Glutamatergic neuron (in vitro differentiated cells): ENCODE measurements around the gene PYY. TPM values are rescaled to one million over a fixed set of nuclear protein-coding genes. Genes with fewer than 3 reads are reported as not detected.

Experiments
- DNase-seq: peaks from one replicate; pipeline ENCODE4 v3.0.0; 2022
- H3K27ac Mint-ChIP-seq: one replicate; pipeline ENCODE4 v1.8.0; 2020; ENCODE audit warnings: mild to moderate bottlenecking, mixed read lengths, inconsistent platforms; ENCODE audit not compliant: unreplicated experiment
- H3K27me3 Mint-ChIP-seq: one replicate; pipeline ENCODE4 v1.8.0; 2020; ENCODE audit warnings: mild to moderate bottlenecking, moderate library complexity, mixed read lengths, inconsistent platforms; ENCODE audit not compliant: unreplicated experiment
- H3K36me3 Mint-ChIP-seq: one replicate; pipeline ENCODE4 v1.8.0; 2020; ENCODE audit warnings: mild to moderate bottlenecking, mixed read lengths, inconsistent platforms; ENCODE audit not compliant: unreplicated experiment
- H3K4me1 Mint-ChIP-seq: one replicate; pipeline ENCODE4 v1.8.0; 2020; ENCODE audit warnings: mild to moderate bottlenecking, low read depth, mixed read lengths, inconsistent platforms; ENCODE audit not compliant: unreplicated experiment
- H3K4me3 Mint-ChIP-seq: one replicate; pipeline ENCODE4 v1.8.0; 2020; ENCODE audit warnings: mild to moderate bottlenecking, mixed read lengths, inconsistent platforms; ENCODE audit not compliant: unreplicated experiment
- H3K9me3 Mint-ChIP-seq: one replicate; pipeline ENCODE4 v1.8.0; 2020; ENCODE audit warnings: mild to moderate bottlenecking, moderate library complexity, mixed read lengths, inconsistent platforms; ENCODE audit not compliant: unreplicated experiment
- CTCF ChIP-seq: fragments of 200-600 bp; sonication (generic); IDR thresholded peaks from one replicate; pipeline ENCODE4 v1.5.0; 2021; ENCODE audit not compliant: partially characterized antibody, unreplicated experiment
- total RNA-seq: library from RNA; stranded (reverse); fragmentation: NEBNext Ultra II Directional; extraction: Animal tissue kit (Norgen Biotek cat#: 25700); gene quantifications from one replicate; pipeline ENCODE4 v1.2.1, GENCODE V29; 2021; ENCODE audit not compliant: unreplicated experiment

Gene PYY
- total RNA-seq, 1 donor from 2014 or later = not detected

- Mint-ChIP-seq H3K27ac (peak within 1 kb of the TSS; percentile 92), H3K4me3 (peak within 1 kb of the TSS; percentile 96), H3K27me3 (peaks cover 5% of the 10 kb centered on the region), H3K4me1 (peaks cover 9% of the 10 kb centered on the region), H3K9me3 (peaks cover 6% of the 10 kb centered on the region), H3K36me3 (no peaks in the 10 kb centered on the region)
- peak; percentile 94 for DNase-seq
- peak; percentile 11 for TF ChIP-seq CTCF
These were observed 46.2 kb downstream of the PYY start, which contains the start of gene MPP2 for GRCh38 chr17:43907425-43907981. Gene MPP2, minus strand, starts transcription at chr17:43907536. Its CDS starts 3,076 bp downstream, at chr17:43904460.

GRCh38 chr17:43906951-43907424, 46.8 kb downstream of the PYY start:
- H3K36me3 Mint-ChIP-seq = no peaks in the 10 kb centered on the region
- TF ChIP-seq CTCF = no peak
- H3K4me3 Mint-ChIP-seq = peak overlapping the region; percentile 96
- H3K9me3 Mint-ChIP-seq = peaks cover 6% of the 10 kb centered on the region
- H3K27ac Mint-ChIP-seq = peak overlapping the region; percentile 92
- DNase-seq = no peak
- peaks cover 14% of the 10 kb centered on the region for H3K4me1 Mint-ChIP-seq
- peaks cover 5% of the 10 kb centered on the region for H3K27me3 Mint-ChIP-seq

GRCh38 chr17:43905985-43906852, 47.5 kb downstream of the PYY start:
- no peak for TF ChIP-seq CTCF
- Mint-ChIP-seq H3K4me3 (peak overlapping the region; percentile 96), H3K27ac (peak overlapping the region; percentile 92), H3K9me3 (peaks cover 6% of the 10 kb centered on the region), H3K36me3 (no peaks in the 10 kb centered on the region), H3K4me1 (peaks cover 21% of the 10 kb centered on the region), H3K27me3 (peaks cover 5% of the 10 kb centered on the region)
- peak; percentile 92 for DNase-seq

- H3K4me1 Mint-ChIP-seq = peaks cover 24% of the 10 kb centered on the region
- TF ChIP-seq CTCF = no peak
- peaks cover 7% of the 10 kb centered on the region for H3K27me3 Mint-ChIP-seq
- no peak overlapping the region for H3K27ac Mint-ChIP-seq
- H3K9me3 Mint-ChIP-seq = peaks cover 6% of the 10 kb centered on the region
- DNase-seq = no peak
- peak overlapping the region; percentile 96 for H3K4me3 Mint-ChIP-seq
- H3K36me3 Mint-ChIP-seq = no peaks in the 10 kb centered on the region
These were observed 48.2 kb downstream of the PYY start for GRCh38 chr17:43905400-43905984.

Other genes starting within 250 kb of the PYY start
- gene SOST, start 195.1 kb downstream of the PYY start, total RNA-seq = not detected
- gene DUSP3, start 175.0 kb downstream of the PYY start, total RNA-seq = 54.6 TPM
- not detected for gene CFAP97D1, start 173.5 kb downstream of the PYY start, total RNA-seq
- gene MPP3, start 120.8 kb downstream of the PYY start, total RNA-seq = 22.9 TPM
- gene CD300LG, start 106.8 kb downstream of the PYY start, total RNA-seq = not detected
- 51.6 TPM for gene MPP2, start 46.4 kb downstream of the PYY start, total RNA-seq
- not detected for gene PPY, start 11.5 kb downstream of the PYY start, total RNA-seq
- 0.49 TPM for gene NAGS, start 50.7 kb upstream of the PYY start, total RNA-seq
- gene TMEM101, start 61.0 kb upstream of the PYY start, total RNA-seq = 22.6 TPM
- gene LSM12, start 112.7 kb upstream of the PYY start, total RNA-seq = 57.9 TPM
- gene G6PC3, start 116.8 kb upstream of the PYY start, total RNA-seq = 51.2 TPM
- 185 TPM for gene HDAC5, start 169.7 kb upstream of the PYY start, total RNA-seq
- gene HROB, start 188.0 kb upstream of the PYY start, total RNA-seq = 3.2 TPM
- not detected for gene ASB16, start 216.8 kb upstream of the PYY start, total RNA-seq
- gene TMUB2, start 233.0 kb upstream of the PYY start, total RNA-seq = 52.1 TPM
- gene ATXN7L3, start 245.9 kb upstream of the PYY start, total RNA-seq = 146 TPM